Neuron (in vitro differentiated cells): ENCODE results near the gene SYT4.
"Not testable (repeated sequence)": the region's sequence is repeated elsewhere in the genome, so short reads cannot be mapped to it uniquely, and the experiment has no call there.

ENCODE experiments used
- H2AFZ ChIP-seq: one replicate; pipeline ENCODE4 v1.6.1; 2013; ENCODE audit warnings: low read depth, mild to moderate bottlenecking, inconsistent platforms, low read length, moderate library complexity
- H3K27me3 ChIP-seq: one replicate; pipeline ENCODE4 v1.6.1; 2013; ENCODE audit warnings: low read length; ENCODE audit not compliant: insufficient read depth
- H3K36me3 ChIP-seq: one replicate; pipeline ENCODE4 v1.6.1; 2013; ENCODE audit warnings: low read length; ENCODE audit not compliant: insufficient read depth
- H3K4me1 ChIP-seq: one replicate; pipeline ENCODE4 v1.6.1; 2013; ENCODE audit warnings: low read length; ENCODE audit not compliant: insufficient read depth
- H3K4me3 ChIP-seq: 2 replicates; pipeline ENCODE4 v1.5.1; 2013; ENCODE audit warnings: mild to moderate bottlenecking, low read length, moderate library complexity
- H3K9me3 ChIP-seq: one replicate; pipeline ENCODE4 v1.6.1; 2013; ENCODE audit warnings: low read length

SYT4 gene

GRCh38 chr18:43277164-43277600 is at the start of gene SYT4:
TSS of gene SYT4 (minus strand) at chr18:43277490. CDS start at chr18:43277281, 209 bp downstream.
- Histone ChIP-seq H3K36me3 (no peaks in the 10 kb centered on the region), H3K27me3 (peaks cover 3% of the 10 kb centered on the region), H3K9me3 (no peaks in the 10 kb centered on the region), H3K4me3 (peak within 1 kb of the TSS; percentile 44), H2AFZ (peak within 1 kb of the TSS; percentile 30), H3K4me1 (peaks cover 32% of the 10 kb centered on the region)

DNA sequence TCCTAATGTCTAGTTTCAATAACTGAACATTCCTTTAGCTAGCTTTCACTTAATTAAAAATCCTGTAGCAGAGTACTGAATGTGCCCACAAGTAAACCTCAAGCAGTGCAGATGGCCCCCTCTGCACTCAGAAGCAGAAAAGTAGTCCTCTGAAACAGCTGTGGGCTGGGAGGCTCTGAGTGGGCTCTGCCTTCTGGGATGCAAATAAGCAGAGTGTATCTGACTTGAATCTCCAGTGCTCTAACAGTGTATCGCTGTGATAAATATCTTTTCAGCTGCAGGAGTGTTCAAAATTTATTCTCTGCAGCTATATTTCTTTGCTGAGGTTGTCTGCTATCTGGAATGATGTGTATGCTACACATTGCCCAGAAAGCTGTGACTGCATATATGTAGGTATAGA is 44.8 kb upstream of the SYT4 start:
- H3K36me3 ChIP-seq, result no peaks in the 10 kb centered on the region
- H3K4me1 ChIP-seq, result no peaks in the 10 kb centered on the region
- no peaks in the 10 kb centered on the region for H3K27me3 ChIP-seq

DNA sequence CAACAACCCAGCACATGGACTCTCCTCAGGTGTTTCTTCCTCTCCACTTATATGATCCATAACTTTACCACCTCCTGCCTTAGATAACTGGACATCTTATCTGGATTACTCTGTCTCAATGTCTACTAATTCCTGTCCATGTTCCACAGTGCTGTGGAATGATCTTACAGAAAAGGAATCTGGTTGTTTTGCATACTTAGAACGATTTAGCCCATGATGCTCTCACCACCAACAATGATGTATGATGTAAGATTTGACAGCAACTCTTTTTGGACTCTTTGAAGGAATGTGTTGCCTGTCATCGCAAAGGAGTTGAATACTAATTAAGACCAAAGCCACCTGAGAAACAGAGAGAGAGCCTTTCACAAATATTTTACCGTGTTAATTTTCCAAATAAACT is 37.7 kb upstream of the SYT4 start:
- Histone ChIP-seq H2AFZ (no peak overlapping the region), H3K9me3 (no peaks in the 10 kb centered on the region), H3K27me3 (no peaks in the 10 kb centered on the region), H3K4me1 (no peaks in the 10 kb centered on the region), H3K4me3 (no peak overlapping the region), H3K36me3 (no peaks in the 10 kb centered on the region)

More for the DNA sequence above, 44.8 kb upstream of the SYT4 start:
- Histone ChIP-seq H2AFZ (no peak overlapping the region), H3K9me3 (no peaks in the 10 kb centered on the region), H3K4me3 (no peak overlapping the region)

DNA sequence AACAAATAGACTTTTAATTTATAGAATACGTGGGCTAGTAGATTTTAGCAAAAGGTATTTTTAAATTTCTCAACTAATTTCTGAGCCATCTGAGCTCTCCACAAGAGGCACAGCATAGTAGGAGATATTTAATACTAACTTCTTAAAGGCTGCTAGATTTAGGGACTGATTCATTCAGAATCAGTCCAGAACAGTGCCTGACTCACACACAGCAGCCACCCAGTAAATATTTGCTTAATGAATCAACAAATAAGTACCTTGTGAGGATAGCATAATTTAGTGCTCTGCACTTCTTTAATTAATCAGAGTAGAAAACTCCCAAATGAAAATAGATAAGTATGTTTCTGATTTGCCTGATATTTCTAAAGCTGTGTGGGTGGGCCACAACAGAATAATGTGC is 35.6 kb upstream of the SYT4 start:
- H3K27me3 ChIP-seq, result no peaks in the 10 kb centered on the region
- no peak overlapping the region for H3K4me3 ChIP-seq
- no peaks in the 10 kb centered on the region for H3K4me1 ChIP-seq
- no peaks in the 10 kb centered on the region for H3K36me3 ChIP-seq
- no peak overlapping the region for H2AFZ ChIP-seq
- no peaks in the 10 kb centered on the region for H3K9me3 ChIP-seq

GRCh38 chr18:43310239-43310638 is 32.9 kb upstream of the SYT4 start:
- Histone ChIP-seq H2AFZ (no peak overlapping the region), H3K9me3 (no peaks in the 10 kb centered on the region), H3K4me1 (no peaks in the 10 kb centered on the region), H3K27me3 (no peaks in the 10 kb centered on the region), H3K4me3 (no peak overlapping the region), H3K36me3 (no peaks in the 10 kb centered on the region)

DNA sequence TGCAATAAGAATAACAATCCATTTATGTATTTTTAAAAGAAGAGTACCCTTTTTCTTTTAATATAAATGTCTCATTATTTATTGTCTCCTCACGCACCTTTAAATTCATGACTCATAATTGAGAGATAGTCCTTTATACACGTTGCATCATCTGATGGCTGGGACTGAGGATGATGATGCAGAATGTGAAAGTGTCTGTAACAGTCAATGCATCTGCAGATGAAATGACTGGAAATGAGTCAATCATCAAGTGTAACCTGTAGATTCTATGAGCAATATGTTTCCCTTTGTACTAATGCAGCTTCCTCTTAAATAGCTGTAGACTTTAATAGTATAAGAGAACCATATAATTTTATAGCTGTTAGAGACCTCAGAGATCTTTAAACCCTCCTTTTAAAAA is 26.1 kb upstream of the SYT4 start:
- no peaks in the 10 kb centered on the region for H3K4me1 ChIP-seq
- H3K4me3 ChIP-seq, result no peak overlapping the region
- no peak overlapping the region for H2AFZ ChIP-seq
- no peaks in the 10 kb centered on the region for H3K36me3 ChIP-seq
- H3K9me3 ChIP-seq, result no peaks in the 10 kb centered on the region
- H3K27me3 ChIP-seq, result no peaks in the 10 kb centered on the region

DNA sequence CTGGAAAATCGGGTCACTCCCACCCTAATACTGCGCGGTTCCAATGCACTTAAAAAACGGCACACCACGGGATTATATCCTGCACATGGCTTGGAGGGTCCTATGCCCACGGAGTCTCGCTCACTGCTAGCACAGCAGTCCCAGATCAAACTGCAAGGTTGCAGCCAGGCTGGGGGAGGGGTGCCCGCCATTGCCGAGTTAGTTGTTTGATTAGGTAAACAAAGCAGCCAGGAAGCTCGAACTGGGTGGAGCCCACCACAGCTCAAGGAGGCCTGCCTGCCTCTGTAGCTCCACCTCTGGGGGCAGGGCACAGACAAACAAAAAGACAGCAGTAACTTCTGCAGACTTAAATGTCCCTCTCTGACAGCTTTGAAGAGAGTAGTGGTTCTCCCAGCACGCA is 8.9 kb upstream of the SYT4 start:
- not testable (repeated sequence) for H3K4me1 ChIP-seq, H2AFZ ChIP-seq, H3K36me3 ChIP-seq, H3K4me3 ChIP-seq, H3K9me3 ChIP-seq, H3K27me3 ChIP-seq

DNA sequence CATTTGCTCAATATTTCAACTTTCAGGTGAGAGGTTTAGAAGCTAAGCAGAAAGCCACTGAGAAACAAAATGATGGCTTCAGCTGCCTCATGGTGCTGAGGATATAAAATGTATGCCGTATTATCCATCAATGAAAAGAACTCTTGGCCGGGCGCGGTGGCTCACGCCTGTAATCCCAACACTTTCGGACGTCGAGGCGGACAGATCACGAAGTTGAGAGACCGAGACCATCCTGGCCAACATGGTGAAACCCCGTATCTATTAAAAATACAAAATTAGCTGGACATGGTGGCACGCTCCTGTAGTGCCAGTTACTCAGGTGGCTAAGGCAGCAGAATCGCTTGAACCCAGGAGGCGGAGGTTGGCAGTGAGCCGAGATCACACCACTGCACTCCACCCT is 6.0 kb upstream of the SYT4 start:
- Histone ChIP-seq H2AFZ (no peak overlapping the region), H3K36me3 (no peaks in the 10 kb centered on the region), H3K9me3 (no peaks in the 10 kb centered on the region), H3K4me1 (peaks cover 20% of the 10 kb centered on the region), H3K4me3 (no peak overlapping the region), H3K27me3 (no peaks in the 10 kb centered on the region)

DNA sequence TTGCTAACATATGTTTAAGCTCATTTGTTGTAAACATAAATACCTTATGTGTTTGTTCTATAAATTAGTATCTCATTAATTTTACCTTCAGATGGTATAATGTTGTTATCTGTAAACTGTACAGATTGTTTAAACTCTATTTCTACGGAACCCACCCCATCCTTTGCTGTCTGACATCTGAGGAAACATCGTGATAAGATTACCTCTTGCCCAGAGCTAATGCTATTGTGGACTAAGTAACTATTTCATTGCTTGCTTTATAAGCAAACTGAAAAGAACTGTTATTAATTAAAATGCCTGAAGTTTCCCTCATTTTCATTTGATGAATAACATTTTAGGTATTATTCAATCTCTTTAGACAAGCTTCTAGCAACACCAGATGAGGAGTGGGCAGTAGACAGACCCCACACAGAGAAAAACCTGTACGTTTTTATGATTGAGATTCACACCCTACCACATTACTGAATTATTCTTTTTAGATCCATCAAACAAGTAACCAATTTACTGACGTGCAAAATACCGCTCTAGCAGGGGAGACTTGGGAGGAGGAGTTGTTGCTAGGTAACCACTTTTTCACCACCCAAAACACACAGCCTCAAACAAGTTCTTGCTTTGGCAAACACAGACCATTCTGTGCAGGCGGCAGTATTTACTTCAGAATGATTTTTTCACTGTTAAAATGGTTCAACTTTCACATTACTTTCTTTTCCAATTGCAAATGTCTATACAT is 1.9 kb upstream of the SYT4 start:
- Histone ChIP-seq H3K27me3 (peaks cover 3% of the 10 kb centered on the region), H3K4me3 (no peak overlapping the region), H3K4me1 (peaks cover 32% of the 10 kb centered on the region), H3K36me3 (no peaks in the 10 kb centered on the region), H3K9me3 (no peaks in the 10 kb centered on the region), H2AFZ (no peak overlapping the region)

GRCh38 chr18:43278355-43278754 is 1.1 kb upstream of the SYT4 start:
- H3K4me1 ChIP-seq, result peaks cover 32% of the 10 kb centered on the region
- no peak overlapping the region for H3K4me3 ChIP-seq
- no peaks in the 10 kb centered on the region for H3K9me3 ChIP-seq
- peaks cover 3% of the 10 kb centered on the region for H3K27me3 ChIP-seq
- H3K36me3 ChIP-seq, result no peaks in the 10 kb centered on the region
- H2AFZ ChIP-seq, result no peak overlapping the region

DNA sequence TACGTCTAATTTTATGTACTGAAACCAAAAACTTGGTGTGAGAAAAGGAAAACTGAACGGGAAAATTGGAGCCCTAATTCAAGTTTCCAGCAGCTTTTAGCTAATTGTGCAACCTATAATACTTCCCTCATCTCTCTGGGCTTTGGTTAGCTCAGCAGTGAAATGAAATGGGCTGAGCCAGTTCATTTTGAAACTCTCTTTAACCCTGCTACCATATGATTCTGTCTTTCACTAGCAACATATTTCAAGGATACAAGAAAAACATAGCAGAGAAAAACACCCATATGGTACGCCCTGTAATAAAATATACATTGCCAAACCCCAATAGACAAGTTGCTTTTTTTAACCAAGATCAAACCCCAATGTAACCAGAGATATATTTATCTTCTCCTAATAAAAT is 799 bp downstream of the SYT4 start:
- Histone ChIP-seq H3K27me3 (peaks cover 3% of the 10 kb centered on the region), H3K4me3 (peak overlapping the region; percentile 44), H2AFZ (no peak overlapping the region), H3K4me1 (peaks cover 32% of the 10 kb centered on the region), H3K9me3 (no peaks in the 10 kb centered on the region), H3K36me3 (no peaks in the 10 kb centered on the region)

- peaks cover 30% of the 10 kb centered on the region for H3K4me1 ChIP-seq
- H3K27me3 ChIP-seq, result peaks cover 3% of the 10 kb centered on the region
- no peaks in the 10 kb centered on the region for H3K36me3 ChIP-seq
- peak overlapping the region; percentile 44 for H3K4me3 ChIP-seq
- no peaks in the 10 kb centered on the region for H3K9me3 ChIP-seq
- no peak overlapping the region for H2AFZ ChIP-seq
Measured at GRCh38 chr18:43275546-43275945, 1.7 kb downstream of the SYT4 start.

DNA sequence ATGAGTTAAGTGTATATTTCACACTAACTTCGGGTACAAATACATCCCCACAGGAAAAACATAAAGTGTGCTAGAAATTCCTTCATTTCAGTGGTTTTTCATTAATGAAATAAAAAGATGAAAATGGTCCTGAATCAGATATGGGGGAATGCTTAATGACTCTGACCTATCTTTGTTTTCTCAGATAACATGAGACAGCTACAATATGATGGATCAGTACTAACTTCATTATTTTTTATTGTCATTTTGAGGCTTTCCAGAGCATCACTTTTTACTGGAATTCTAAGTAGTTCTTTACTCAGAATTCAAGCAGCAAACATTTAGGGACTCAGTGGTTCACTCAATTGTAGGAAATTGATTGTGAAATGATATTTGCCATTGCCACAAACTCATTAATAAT is 2.8 kb downstream of the SYT4 start:
- Histone ChIP-seq H3K4me3 (peak overlapping the region; percentile 44), H3K9me3 (no peaks in the 10 kb centered on the region), H2AFZ (no peak overlapping the region), H3K27me3 (peaks cover 3% of the 10 kb centered on the region), H3K36me3 (no peaks in the 10 kb centered on the region), H3K4me1 (peaks cover 21% of the 10 kb centered on the region)
